HG03520 (cell line): ENCODE data around the gene NUTF2.
"Not testable (repeated sequence)": the region's sequence is repeated elsewhere in the genome, so short reads cannot be mapped to it uniquely, and the experiment has no call there.

Source experiments
- ATAC-seq: cut with Tn5 transposase; IDR thresholded peaks from one replicate; pipeline ENCODE4 v1.9.1; 2021; ENCODE audit warnings: mild to moderate bottlenecking, moderate library complexity; ENCODE audit not compliant: unreplicated experiment

The NUTF2 gene

GRCh38 chr16:67862623-67863583 lies 16.2 kb downstream of the NUTF2 start:
- no peak for ATAC-seq

GRCh38 chr16:67864044-67864443 lies 17.3 kb downstream of the NUTF2 start:
- ATAC-seq, result not testable (repeated sequence)

GRCh38 chr16:67864594-67864993 lies 17.9 kb downstream of the NUTF2 start:
- no peak for ATAC-seq

- ATAC-seq, result no peak
Observed at GRCh38 chr16:67865318-67865717, 18.6 kb downstream of the NUTF2 start.

GRCh38 chr16:67868290-67868689 lies 21.6 kb downstream of the NUTF2 start:
- no peak for ATAC-seq

DNA sequence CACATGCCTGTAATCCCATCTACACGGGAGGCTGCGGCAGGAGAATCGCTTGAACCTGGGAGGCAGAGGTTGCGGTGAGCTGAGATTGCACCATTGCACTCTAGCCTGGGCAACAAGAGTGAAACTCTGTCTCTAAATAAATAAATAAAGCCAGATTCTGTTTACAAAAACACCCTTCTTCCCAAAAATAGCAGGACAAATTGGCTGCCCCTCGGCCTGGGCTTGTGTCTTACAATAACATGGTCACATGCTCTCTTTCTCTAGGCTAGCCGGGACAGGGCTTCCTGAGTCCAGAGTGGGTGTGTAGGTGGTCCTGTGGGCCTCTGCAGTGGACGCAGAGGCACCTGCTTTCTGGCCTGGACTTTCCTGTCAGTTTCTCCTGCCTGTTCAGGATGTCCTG lies 22.9 kb downstream of the NUTF2 start:
- no peak for ATAC-seq

DNA sequence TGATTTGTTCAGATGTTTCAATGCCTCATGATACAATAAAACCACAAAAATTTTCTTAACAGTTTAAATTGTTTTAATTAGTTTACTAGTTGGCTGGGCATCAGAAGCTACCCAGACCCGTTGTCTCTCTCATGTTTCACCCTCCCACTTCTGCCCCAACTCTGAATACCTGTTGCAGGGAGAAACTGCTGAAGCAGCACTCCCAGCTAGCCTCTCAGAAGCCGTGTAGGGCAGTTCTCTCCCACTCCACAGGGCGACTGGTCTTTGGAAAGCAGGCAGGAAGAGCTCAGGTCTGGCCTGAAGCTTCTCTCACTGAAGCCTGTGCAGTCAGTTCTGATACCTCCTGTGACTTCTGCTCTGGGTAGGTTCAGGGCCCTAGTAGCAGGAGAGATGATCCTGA lies 24.5 kb downstream of the NUTF2 start:
- ATAC-seq, result no peak

GRCh38 chr16:67872131-67872630 lies 25.4 kb downstream of the NUTF2 start:
- ATAC-seq, result no peak

GRCh38 chr16:67872631-67873434 lies 26.1 kb downstream of the NUTF2 start, which contains the start of gene EDC4:
EDC4 (plus strand) TSS chr16:67873052; CDS start chr16:67873262, 210 bp downstream.
- peak; percentile 66 for ATAC-seq

DNA sequence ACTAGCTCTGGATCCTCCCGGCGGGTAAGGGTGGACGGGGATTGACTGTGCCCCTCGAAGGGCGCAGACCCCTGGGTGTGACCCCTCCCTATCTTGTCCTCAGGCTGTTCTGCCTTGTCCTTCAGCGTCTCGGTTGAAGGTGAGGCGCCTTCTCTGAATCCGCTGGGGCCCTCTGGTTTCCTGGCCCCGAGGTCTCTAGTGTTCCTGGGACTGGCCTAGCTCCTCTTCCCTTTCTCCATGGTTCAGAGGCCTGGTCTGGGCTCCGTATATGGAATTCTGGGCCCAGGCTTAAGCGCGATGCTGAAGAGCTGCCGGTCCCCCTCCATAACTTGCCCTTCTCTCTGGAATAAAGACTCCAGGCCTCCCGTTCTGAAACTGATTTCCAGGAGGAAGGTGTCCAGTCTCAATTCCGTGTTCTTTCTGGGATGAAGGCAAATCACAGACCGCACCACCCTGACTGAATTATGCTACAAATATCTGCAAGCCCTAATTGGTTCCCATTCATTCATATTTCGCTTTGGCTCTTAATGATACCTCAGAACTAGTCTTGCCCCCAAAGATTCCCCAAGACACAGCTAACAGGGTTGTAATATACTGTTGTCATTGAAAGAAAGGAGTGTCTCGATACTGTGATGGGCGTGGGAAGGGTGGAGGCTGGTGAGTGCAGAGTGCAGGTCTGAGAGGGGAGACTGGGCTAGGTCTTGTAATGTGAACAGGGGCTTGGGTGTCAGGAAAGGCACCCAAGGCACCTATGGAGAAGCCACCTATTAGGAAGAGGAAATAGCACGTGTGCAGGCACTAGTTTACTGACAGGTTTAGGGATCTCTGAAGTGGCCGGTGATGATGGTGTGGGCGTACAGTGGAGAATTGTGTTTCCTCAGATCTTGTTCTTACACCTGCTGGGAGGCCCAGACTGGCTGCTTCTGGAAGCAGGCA lies 27.0 kb downstream of the NUTF2 start:
- ATAC-seq, result peak; percentile 11

DNA sequence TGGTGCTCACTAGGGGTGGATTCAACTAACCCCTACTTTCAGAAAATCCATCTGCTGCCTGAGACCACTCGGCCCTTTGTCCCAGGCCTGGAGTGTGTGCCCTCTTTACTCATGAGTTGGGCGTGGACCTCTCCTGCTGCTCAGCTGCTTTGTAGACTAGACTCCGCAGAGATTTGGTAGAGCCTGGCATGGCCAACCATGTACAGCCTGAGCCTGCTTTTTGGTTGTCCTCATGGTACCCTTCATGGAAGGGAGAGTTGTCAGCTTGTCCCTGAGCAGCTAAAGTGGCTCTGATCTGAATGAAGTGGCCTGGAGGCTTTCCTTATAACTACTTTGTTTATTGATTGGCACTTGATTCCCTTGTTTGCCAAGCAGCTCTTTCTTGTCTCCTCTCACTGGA lies 27.6 kb downstream of the NUTF2 start:
- ATAC-seq, result no peak

- no peak for ATAC-seq
Observed at GRCh38 chr16:67877064-67877463, 30.3 kb downstream of the NUTF2 start.

- ATAC-seq, result no peak
Observed at GRCh38 chr16:67878232-67878631, 31.5 kb downstream of the NUTF2 start.

GRCh38 chr16:67878846-67879245 lies 32.1 kb downstream of the NUTF2 start:
- ATAC-seq, result no peak

DNA sequence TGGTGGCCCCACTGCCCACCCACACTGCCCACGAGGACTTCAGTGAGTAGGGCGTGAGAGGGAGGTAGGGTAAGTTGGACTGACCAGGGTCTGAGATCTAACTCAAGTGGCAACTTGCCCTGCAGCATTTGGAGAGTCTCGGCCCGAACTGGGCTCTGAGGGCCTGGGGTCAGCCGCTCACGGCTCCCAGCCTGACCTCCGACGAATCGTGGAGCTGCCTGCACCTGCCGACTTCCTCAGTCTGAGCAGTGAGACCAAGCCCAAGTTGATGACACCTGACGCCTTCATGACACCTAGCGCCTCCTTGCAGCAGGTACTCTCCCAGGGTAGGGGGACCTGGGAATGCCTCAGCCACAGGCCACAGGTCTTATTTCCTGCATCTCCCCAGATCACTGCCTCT lies 32.7 kb downstream of the NUTF2 start:
- no peak for ATAC-seq

DNA sequence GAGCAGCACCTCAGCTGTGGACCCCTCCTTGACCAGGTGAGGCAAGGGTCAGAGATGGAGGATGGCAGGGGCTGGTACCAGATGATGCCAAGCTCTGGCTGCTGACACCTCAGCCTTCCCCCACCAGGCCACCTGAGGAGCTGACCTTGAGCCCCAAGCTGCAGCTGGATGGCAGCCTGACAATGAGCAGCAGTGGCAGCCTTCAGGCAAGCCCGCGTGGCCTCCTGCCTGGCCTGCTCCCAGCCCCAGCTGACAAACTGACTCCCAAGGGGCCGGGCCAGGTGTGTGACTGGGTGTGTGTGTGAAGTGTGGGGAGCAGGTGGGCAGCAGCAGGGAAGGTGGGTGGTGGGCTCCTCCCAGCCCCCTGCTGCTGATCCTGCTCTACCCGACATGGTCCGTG lies 33.2 kb downstream of the NUTF2 start:
- no peak for ATAC-seq

DNA sequence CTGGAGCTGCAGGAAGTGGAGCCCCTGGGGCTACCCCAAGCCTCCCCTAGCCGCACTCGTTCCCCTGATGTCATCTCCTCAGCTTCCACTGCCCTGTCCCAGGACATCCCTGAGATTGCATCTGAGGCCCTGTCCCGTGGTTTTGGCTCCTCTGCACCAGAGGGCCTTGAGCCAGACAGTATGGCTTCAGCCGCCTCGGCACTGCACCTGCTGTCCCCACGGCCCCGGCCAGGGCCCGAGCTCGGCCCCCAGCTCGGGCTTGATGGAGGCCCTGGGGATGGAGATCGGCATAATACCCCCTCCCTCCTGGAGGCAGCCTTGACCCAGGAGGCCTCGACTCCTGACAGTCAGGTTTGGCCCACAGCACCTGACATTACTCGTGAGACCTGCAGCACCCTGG lies 33.9 kb downstream of the NUTF2 start:
- no peak for ATAC-seq

DNA sequence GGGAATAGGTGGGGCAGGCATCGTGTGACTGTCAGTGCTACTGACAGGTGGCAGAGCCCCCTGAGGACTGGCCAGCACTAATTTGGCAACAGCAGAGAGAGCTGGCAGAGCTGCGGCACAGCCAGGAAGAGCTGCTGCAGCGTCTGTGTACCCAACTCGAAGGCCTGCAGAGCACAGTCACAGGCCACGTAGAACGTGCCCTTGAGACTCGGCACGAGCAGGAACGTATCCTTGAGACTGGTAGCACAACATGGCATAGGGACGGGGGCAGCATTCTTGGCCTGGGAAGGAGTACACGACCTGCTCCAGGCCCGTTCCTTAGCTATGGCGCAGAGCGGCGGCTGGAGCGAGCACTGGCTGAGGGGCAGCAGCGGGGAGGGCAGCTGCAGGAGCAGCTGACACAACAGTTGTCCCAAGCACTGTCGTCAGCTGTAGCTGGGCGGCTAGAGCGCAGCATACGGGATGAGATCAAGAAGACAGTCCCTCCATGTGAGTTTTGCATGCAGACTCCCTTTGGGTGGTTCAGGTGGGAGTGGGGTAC lies 35.0 kb downstream of the NUTF2 start:
- ATAC-seq, result no peak

DNA sequence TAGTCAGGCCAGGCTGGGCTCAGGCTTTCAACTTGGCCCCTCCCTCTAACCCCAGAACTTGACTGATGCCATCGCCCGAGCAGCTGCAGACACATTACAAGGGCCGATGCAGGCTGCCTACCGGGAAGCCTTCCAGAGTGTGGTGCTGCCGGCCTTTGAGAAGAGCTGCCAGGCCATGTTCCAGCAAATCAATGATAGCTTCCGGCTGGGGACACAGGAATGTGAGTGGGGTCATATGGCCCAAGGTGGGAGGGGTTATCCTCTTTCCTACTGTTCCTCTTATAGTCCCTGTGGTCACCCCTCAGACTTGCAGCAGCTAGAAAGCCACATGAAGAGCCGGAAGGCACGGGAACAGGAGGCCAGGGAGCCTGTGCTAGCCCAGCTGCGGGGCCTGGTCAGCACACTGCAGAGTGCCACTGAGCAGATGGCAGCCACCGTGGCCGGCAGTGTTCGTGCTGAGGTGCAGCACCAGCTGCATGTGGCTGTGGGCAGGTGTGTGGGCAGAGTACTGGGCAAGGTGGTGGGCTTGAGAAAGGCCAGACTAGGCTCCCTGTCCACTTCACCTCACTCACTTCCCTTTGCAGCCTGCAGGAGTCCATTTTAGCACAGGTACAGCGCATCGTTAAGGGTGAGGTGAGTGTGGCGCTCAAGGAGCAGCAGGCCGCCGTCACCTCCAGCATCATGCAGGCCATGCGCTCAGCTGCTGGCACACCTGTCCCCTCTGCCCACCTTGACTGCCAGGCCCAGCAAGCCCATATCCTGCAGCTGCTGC lies 35.8 kb downstream of the NUTF2 start:
- ATAC-seq, result no peak
